ENCODE measurements around the gene CCDC85C. TPM values are rescaled to one million over a fixed set of nuclear protein-coding genes. Genes with fewer than 3 reads are reported as not detected.

Gene CCDC85C
- total RNA-seq, 1 experiment from 2014 or later: 36.4 TPM

DNA sequence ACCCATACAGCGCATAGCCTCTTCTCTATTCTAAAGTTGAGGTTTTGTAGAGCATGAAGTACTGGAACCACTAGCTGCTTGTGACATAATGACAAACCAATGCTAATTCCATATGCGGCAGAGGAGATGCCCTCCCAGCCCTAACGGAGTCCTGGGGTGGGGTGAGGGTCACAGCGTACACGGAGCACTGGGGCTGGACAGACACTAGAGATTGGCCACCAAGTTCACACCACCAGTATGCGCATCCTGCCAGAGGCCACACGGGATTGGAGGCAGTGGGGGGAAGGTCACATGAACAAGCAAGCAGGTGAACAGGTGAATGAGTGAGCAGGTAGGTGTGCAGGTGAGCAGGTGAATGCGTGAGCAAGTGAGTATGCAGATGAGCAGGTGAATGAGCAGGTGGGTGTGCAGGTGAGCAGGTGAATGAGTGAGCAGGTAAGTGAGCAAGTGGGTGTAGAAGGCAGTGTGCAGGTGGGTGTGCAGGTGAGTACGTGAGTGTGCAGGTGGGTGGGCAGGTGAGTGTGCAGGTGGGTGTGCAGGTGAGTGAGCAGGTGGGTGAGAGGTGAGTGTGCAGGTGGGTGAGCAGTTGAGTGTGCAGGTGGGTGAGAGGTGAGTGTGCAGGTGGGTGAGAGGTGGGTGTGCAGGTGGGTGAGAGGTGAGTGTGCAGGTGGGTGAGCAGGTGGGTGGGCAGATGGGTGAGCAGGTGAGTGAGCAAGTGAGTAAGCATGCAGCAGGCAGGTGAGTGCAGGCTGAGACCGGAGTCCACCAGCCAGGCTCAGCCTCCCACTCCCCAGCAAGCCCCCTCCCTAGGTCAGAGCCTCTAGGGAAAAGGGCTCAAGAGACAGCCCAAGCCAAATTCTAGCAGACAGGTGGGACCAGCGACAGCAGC is 52.7 kb downstream of the CCDC85C start:
- no peak overlapping the region for H3K4me3 ChIP-seq (ENCODE audit: low read length)
- no peak overlapping the region for H3K27ac ChIP-seq (ENCODE audit: low read length)
- intact Hi-C loops (cut with micrococcal nuclease): no loop called here
- no peak overlapping the region for H3K4me2 ChIP-seq (ENCODE audit: low read length)
- H3K4me1 ChIP-seq (ENCODE audit: insufficient read depth, low read length): peaks cover 8% of the 10 kb centered on the region; the same call in 1 of the 2 replicates
- H3K9me3 ChIP-seq (ENCODE audit: low read length): no peaks in the 10 kb centered on the region
- peaks cover 28% of the 10 kb centered on the region; the same call in 1 of the 2 replicates for H4K20me1 ChIP-seq (ENCODE audit: low read length)
- no peak overlapping the region for H3K9ac ChIP-seq (ENCODE audit: low read length)
- ChIA-PET CTCF (no interaction called here), POLR2A (ENCODE audit: unreplicated experiment) (no interaction called here)
- DNase-seq: no peak
- H3K36me3 ChIP-seq (ENCODE audit: low read depth, low read length): no peaks in the 10 kb centered on the region
- TF ChIP-seq EZH2 (IDR thresholded peaks at IDR 0.05; ENCODE audit: low read length, unreplicated experiment): no peak
- TF ChIP-seq EZH2phosphoT487 (IDR thresholded peaks at IDR 0.05; ENCODE audit: borderline replicate concordance, low read length): no peak
- TF ChIP-seq, protein P1, sequence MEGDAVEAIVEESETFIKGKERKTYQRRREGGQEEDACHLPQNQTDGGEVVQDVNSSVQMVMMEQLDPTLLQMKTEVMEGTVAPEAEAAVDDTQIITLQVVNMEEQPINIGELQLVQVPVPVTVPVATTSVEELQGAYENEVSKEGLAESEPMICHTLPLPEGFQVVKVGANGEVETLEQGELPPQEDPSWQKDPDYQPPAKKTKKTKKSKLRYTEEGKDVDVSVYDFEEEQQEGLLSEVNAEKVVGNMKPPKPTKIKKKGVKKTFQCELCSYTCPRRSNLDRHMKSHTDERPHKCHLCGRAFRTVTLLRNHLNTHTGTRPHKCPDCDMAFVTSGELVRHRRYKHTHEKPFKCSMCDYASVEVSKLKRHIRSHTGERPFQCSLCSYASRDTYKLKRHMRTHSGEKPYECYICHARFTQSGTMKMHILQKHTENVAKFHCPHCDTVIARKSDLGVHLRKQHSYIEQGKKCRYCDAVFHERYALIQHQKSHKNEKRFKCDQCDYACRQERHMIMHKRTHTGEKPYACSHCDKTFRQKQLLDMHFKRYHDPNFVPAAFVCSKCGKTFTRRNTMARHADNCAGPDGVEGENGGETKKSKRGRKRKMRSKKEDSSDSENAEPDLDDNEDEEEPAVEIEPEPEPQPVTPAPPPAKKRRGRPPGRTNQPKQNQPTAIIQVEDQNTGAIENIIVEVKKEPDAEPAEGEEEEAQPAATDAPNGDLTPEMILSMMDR (conservative IDR thresholded peaks at IDR 0.05; ENCODE audit: low read depth, low read length): no peak
- BruUV-seq (replicated peaks): no TSS peak
- no peaks in the 10 kb centered on the region for H3K27me3 ChIP-seq (ENCODE audit: low read length)
- no peak for ATAC-seq
- H3K9me2 ChIP-seq (replicated peaks; ENCODE audit: low read length): no peaks in the 10 kb centered on the region
- H2AFZ ChIP-seq (ENCODE audit: low read length): no peak overlapping the region
- peaks cover 98% of the 10 kb centered on the region for H3K79me2 ChIP-seq (ENCODE audit: low read length)
- no peaks in the 10 kb centered on the region for H3F3A ChIP-seq (ENCODE audit: low read length, unreplicated experiment)

DNA sequence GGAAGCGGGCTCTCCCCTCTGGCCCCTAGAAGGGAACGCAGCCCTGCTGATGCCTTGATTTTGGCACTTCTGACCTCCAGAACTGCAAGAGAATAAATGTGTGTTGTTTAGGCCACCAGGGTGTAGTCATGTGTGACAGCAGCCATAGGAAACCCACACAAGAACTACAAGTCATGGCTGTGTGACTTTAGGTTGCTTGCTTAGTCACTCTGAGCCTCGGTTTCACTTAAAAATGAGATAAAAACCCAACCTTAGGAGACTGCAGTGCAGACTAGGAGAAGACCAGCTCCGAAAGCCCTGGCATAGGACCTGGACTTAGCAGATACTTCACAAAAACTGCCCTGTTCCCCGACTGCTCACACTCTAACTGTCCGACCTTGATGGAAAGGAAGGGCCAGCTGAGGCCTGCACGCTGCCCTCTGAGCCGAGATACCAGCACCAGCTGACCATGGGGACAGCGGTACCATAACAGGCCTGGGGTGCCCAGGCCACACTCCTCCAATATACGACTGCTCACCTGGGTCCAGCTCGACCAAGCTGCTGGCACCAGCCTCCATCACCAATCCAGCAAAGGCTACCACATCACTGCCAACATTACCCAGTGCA is 53.5 kb downstream of the CCDC85C start:
- no peaks in the 10 kb centered on the region for H3K36me3 ChIP-seq (ENCODE audit: low read depth, low read length)
- no peak overlapping the region for H3K4me3 ChIP-seq (ENCODE audit: low read length)
- intact Hi-C loops (cut with micrococcal nuclease): no loop called here
- H3F3A ChIP-seq (ENCODE audit: low read length, unreplicated experiment): no peaks in the 10 kb centered on the region
- no peak overlapping the region for H3K27ac ChIP-seq (ENCODE audit: low read length)
- H4K20me1 ChIP-seq (ENCODE audit: low read length): peaks cover 23% of the 10 kb centered on the region; the same call in 1 of the 2 replicates
- no peak for TF ChIP-seq EZH2 (IDR thresholded peaks at IDR 0.05; ENCODE audit: low read length, unreplicated experiment)
- no peak for TF ChIP-seq EZH2phosphoT487 (IDR thresholded peaks at IDR 0.05; ENCODE audit: borderline replicate concordance, low read length)
- TF ChIP-seq, protein P1 (conservative IDR thresholded peaks at IDR 0.05; ENCODE audit: low read depth, low read length): no peak
- CTCF ChIA-PET: no interaction called here
- H3K9me2 ChIP-seq (replicated peaks; ENCODE audit: low read length): no peaks in the 10 kb centered on the region
- POLR2A ChIA-PET (ENCODE audit: unreplicated experiment): no interaction called here
- no TSS peak for BruUV-seq (replicated peaks)
- no peak overlapping the region for H3K9ac ChIP-seq (ENCODE audit: low read length)
- DNase-seq (no peak), ATAC-seq (no peak)
- H3K4me2 ChIP-seq (ENCODE audit: low read length): no peak overlapping the region
- peaks cover 98% of the 10 kb centered on the region for H3K79me2 ChIP-seq (ENCODE audit: low read length)
- peaks cover 8% of the 10 kb centered on the region; the same call in 1 of the 2 replicates for H3K4me1 ChIP-seq (ENCODE audit: insufficient read depth, low read length)
- no peaks in the 10 kb centered on the region for H3K27me3 ChIP-seq (ENCODE audit: low read length)
- H3K9me3 ChIP-seq (ENCODE audit: low read length): no peaks in the 10 kb centered on the region
- no peak overlapping the region for H2AFZ ChIP-seq (ENCODE audit: low read length)

All from PC-3 (cell line).